GM21390 (cell line): ENCODE results near the gene MCC.

Experiments
- ATAC-seq: cut with Tn5 transposase; IDR thresholded peaks from one replicate; pipeline ENCODE4 v1.9.1; 2021; ENCODE audit not compliant: unreplicated experiment

The MCC gene

GRCh38 chr5:113274836-113275414 is 213.3 kb downstream of the MCC start:
- ATAC-seq: no peak

DNA sequence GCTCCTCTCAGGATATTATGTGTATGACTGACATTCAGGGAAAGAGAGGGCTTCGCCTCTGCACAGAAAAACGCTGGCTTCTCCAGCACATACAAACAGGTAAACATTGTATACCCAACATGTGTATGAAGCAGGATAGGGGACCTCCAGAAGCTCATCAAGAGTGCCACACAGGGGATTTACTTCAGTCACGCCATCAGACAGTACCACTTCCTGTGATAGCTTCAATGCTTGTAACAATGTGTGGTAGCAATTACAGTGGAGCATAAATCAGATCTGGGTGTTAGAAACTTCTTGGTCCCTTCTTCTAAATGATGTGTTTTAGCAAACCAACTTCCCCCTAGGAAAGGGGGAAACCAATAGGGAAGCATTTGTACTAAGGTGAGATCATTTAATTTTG is 214.3 kb downstream of the MCC start:
- no peak for ATAC-seq

- no peak for ATAC-seq
These were observed 216.4 kb downstream of the MCC start for GRCh38 chr5:113271745-113272454.

DNA sequence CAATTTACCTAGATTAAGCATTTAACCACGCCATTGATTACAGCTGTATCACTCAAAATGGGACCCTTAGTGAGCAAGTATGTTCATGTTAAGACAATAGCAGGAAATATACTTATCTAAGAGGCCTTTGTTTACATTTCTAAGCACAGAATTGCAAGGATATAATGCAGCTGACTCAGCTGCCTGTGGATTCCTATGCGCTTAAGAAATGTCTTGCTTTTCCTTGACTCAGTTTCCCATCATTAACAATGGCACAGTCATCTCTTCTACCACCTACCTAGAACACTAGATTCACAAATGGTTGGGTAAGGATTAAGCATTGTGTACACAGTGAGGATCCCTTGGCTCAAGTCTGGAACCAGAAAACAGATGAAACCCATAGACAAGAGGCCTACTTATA is 217.2 kb downstream of the MCC start:
- ATAC-seq: no peak

- ATAC-seq: no peak
These were observed 218.2 kb downstream of the MCC start for GRCh38 chr5:113270086-113270485.

DNA sequence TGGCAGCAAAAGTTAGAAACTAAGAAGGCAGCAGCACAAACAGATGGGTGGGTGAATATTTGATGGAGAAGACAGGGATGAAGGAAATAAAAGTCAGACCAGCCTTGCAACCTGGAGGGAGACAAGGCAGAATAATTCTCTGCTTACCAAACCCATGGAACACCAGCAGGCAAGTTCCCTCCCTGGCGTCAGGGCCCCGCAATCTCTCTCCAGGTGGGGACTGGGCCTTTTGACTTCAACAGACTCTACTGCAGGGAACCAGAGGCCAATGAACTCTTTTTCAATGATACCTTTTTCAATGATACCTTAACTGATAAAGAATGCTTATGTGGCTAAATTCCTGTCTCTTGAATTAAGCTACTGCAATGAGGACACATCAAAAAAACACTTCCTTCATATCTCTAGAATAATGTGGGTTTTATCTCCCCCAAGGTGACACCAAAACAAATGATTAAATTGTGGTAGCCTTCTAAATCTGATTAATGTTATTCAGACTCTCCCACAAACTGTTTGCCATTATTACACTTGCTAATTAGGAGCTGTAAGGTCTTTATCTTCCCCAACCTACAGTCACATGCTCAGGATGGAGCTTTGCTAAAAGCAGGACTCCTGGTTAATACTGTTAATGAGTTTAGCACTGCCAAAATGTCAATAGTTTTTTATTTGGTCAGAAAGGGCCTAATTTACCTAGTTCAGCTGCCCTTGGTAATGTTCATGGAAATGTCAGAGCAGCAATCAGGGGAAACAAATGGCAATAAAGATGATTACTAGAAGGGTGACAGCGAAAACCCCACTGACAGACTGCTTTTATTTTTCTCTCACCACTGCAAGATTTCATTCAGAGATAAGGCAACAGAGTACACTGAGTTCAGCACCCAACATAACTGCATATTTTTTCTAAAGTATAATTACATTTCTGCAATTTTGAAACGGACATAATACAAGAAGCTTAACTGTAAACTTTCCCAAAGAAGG is 218.9 kb downstream of the MCC start:
- no peak for ATAC-seq

DNA sequence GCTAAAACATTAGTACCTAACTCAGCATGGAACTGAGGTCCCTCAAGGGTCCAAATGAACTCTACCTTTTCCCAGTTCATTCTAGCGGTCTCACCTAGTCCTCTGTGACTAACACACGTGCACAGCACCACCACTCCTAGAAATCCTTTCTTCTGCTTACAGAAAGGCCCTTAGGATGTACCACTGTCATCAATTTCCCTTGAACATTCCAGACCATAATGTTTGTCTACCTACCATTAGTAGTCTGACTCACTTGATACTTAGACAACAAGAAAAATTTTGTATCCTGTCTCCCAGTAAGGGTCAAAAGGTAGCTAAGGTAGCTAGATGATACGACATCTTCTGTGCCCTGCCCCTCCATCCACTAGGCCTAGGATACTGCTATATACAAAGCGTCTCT is 220.0 kb downstream of the MCC start:
- no peak for ATAC-seq

GRCh38 chr5:113267361-113267900 is 220.8 kb downstream of the MCC start:
- no peak for ATAC-seq

DNA sequence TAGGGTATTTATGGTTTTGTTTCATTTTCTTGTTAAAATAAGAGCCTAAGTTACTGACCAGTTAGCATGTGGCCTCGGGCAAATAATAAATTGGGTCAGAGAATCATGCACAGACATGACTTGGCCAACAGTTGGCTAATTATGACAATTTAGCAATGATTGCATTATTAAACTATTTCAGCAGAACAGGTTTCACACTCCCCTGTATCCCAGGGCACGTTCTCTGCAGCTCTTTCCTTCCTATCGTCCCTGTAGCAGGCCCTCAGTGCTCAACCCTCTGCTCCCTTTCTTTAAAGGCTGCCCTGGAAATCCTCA is 221.4 kb downstream of the MCC start:
- ATAC-seq: no peak

DNA sequence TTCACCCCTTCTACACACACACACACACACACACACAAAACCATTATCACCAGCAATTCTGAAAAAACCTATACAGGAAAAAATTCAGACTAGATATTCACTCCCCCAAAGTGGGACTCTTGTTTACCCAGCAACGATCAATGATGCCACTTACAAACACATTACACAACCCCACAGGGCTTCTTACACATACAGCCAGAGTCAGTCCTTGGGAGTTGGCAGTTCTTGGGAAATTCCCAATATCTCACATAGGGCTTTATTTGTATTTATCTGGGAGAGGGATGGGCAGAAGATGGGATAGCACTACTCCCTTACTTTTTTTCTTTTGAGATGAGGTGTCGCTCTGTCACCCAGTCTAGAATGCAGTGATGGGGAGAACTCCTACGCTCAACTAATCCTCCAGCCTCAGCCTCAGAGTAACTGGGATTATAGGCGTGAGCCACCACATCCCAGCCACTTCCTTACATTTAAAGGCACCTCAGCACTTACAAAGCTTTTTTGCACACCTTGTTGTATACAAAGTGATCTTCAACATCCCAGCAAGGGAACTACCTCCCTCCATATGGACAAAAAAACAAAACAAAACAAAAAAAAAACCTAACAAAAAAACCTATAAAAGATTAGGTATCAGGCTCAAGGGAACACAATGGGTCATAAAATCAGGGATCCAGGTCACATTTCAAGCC is 221.9 kb downstream of the MCC start:
- no peak for ATAC-seq

GRCh38 chr5:113265190-113265589 is 223.1 kb downstream of the MCC start:
- no peak for ATAC-seq

- no peak for ATAC-seq
These were observed 224.2 kb downstream of the MCC start for GRCh38 chr5:113264046-113264445.

DNA sequence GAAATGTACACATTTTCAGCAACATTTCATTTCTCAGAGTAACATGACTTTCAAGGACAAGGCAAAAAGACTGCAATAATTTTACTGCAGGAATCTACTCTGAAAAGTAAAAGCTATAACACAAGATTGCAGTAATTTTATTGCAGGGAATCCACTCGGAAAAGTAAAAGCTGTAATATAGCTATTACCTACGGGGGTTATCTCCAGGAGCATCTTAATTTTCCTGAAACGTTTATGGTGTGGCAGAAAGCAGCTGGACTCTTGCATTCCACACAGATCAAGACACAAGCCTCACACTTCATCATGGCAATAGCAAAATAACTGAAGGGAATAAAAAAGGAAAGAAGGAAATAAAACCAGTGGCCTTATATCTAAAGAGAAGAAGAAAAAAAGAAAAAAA is 224.7 kb downstream of the MCC start:
- ATAC-seq: no peak

DNA sequence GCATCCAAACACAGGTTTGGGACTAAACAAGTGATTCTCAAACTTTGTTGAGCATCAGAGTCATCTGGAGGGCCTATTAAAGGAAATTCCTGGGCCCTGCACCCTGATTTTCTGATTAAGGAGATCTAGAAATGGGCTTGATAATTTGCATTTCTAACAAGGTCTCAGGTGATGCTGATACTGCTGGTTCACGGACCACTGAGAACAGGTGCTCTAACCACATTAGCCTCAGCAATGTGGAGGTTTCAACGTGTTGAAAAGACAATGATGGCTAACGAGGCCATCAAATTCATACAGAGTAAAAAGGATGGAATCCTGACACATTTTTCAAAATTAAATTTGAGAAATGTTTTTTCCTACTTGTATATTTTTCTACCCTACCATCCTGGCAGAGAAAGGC is 225.6 kb downstream of the MCC start:
- no peak for ATAC-seq

DNA sequence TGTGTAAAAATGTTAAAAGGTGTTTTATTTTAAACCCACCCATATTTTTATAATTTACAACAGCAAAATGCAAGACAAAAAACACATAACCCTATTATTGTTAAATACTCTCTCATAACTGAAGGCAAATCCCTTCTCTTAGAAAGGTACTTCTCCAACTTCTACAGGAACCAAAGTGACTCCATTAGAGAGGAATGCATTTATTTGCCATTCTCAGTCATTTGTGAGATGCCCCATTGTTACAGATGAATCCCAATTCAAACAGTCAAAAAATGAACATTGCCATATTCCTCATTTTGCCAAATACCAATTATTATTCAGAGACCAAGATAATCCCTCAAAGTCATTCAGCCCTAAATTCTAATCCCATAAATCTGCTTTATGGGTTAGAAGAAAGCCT is 229.2 kb downstream of the MCC start:
- no peak for ATAC-seq

- no peak for ATAC-seq
These were observed 230.7 kb downstream of the MCC start for GRCh38 chr5:113257545-113257944.

GRCh38 chr5:113256671-113257452 is 231.4 kb downstream of the MCC start:
- no peak for ATAC-seq

DNA sequence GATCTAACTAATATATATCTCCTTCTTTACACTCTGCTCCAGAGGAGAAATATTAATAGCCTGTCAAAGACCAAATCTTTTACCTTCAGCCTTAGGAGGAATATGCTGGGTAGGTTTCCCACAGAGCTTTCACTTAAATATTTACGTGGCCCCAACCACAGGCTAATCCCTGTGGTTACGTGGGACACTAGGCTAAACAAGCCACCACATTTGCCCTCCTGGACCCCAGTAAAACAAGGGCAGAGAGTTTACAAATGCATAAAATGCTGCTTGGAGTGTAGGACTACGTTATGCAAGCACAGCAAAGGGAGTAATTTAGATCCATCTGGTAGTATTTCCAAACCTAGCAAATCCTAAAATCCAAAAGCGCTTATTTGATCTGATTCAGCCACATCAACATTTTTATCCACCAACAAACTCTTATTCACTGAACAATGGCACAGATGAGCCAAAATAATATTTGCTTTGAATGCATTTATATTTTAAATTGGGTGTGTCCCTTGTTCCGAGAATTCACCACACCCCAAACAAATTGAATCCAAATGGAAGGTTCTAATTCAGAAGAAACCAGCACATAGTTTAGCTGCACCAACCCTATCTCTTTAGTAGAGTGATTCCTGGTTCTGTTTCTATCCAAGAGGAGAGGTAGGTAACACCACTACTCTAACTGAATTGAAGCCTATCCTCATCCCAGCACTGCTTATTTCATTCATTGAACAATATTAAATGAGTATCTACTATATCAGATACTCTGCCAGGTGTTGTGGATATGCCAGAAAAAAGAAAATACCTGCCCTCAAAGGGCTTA is 232.5 kb downstream of the MCC start:
- no peak for ATAC-seq

DNA sequence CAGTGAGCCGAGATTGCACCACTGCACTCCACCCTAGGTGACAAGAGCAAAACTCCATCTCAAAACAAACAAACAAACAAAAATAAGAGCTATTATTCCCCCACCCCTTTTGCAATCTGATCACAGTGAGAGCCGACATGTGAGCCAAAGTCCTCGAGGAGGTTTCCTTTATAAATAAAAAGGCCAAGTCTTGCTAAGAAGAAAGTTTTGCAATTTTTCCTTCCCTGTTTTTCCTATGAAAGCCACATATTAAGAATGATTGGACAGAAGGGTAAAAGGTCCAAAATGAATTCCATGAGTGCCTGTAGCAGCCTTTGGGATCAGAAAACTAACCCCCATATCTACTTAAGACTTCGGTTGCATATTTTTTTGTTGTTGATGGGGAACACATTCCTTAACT is 233.1 kb downstream of the MCC start:
- no peak for ATAC-seq

GRCh38 chr5:113253037-113253436 is 235.2 kb downstream of the MCC start:
- ATAC-seq: no peak
